Adipocyte (in vitro differentiated cells): Measurements from ENCODE around the gene CDR2L.
"Not testable (repeated sequence)": the region's sequence is repeated elsewhere in the genome, so short reads cannot be mapped to it uniquely, and the experiment has no call there.

ENCODE experiments used
- DNase-seq: peaks from one replicate; pipeline ENCODE4 v3.0.0-alpha.2; 2015; ENCODE audit warnings: low read depth
- H3K27me3 ChIP-seq: replicated peaks from 2 replicates; pipeline ENCODE4 v1.7.0; 2013; ENCODE audit warnings: mild to moderate bottlenecking, low read length, moderate library complexity; ENCODE audit not compliant: control insufficient read depth, insufficient read depth
- H3K36me3 ChIP-seq: 2 replicates; pipeline ENCODE4 v1.7.0; 2013; ENCODE audit warnings: low read length, mild to moderate bottlenecking, moderate library complexity; ENCODE audit not compliant: control insufficient read depth, insufficient read depth, severe bottlenecking
- H3K4me1 ChIP-seq: 2 replicates; pipeline ENCODE4 v1.7.0; 2013; ENCODE audit warnings: mild to moderate bottlenecking, low read length, moderate library complexity; ENCODE audit not compliant: control insufficient read depth, insufficient read depth
- H3K4me3 ChIP-seq: 2 replicates; pipeline ENCODE4 v1.7.0; 2013; ENCODE audit warnings: mild to moderate bottlenecking, low read length, moderate library complexity
- H3K9ac ChIP-seq: 2 replicates; pipeline ENCODE4 v1.7.0; 2013; ENCODE audit warnings: mild to moderate bottlenecking, low read length, moderate library complexity
- H3K9me3 ChIP-seq: 2 replicates; pipeline ENCODE4 v1.7.0; 2013; ENCODE audit warnings: mild to moderate bottlenecking, low read length, moderate library complexity; ENCODE audit not compliant: control insufficient read depth

The CDR2L gene

DNA sequence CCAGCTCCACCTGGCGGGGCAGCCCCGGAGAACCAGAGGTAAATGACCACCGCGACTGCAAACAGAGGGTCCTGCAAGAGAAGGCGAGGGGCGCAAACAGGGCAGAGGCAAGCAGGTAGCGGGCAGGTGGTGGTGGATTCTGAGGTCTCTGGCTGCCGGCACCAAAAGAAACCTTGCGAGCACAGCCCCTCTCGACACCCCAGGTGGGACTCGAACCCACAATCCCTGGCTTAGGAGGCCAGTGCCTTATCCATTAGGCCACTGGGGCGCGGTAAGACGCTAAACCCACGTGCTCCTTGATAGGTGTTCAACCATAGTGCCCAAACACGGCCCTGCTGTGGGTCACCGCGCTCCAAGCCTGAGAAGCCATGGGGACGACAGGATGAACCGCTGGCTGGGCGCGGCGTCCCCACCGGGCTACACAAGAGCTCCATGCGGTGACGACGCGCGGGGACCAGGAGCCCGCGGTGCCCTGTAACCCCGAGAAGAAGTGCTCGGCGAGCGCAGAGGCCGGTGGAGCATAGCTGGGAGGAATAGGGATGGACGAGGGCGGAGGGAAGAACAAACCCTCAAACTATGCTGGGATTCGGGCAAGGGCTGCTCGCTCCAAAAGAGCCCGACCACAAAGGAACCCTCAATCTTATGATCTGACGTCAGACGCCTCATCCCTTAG is 46.9 kb downstream of the CDR2L start:
- Histone ChIP-seq H3K4me3 (peak overlapping the region; percentile 97), H3K9me3 (peaks cover 11% of the 10 kb centered on the region), H3K4me1 (peaks cover 38% of the 10 kb centered on the region), H3K9ac (peak overlapping the region; percentile 97), H3K36me3 (peaks cover 12% of the 10 kb centered on the region), H3K27me3 (no peaks in the 10 kb centered on the region)
- peak; percentile 89 for DNase-seq

DNA sequence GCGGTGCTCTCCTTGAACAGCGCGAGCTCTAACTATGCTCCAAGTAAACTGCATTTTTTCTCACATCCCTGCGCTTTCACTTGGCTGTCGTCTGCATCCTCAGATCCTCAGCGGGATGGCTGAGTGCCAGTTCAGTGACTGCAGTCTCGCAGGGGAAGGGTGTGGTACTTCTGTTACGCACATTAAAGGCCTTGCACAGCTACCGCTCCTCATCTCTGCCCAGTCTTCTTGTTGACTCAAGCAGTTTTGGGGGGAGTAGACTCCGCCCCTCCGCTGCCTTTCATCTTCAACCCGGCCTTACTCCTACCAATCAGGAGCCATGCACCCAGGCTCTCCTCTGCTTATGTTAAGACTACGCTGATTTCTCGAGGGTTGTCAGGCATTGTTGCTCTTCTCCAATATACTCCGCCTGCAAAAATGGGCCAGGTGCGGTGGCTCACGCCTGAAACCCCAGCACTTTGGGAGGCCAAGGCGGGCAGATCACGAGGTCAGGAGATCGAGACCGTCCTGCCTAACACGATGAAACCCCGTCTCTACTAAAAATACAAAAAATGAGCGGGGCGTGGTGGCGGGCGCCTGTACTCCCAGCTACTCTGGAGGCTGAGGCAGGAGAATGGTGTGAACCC is 49.3 kb downstream of the CDR2L start:
- Histone ChIP-seq H3K9me3 (no peaks in the 10 kb centered on the region), H3K27me3 (no peaks in the 10 kb centered on the region), H3K4me3 (peak overlapping the region; percentile 50), H3K9ac (peak overlapping the region; percentile 67), H3K36me3 (peaks cover 36% of the 10 kb centered on the region), H3K4me1 (peaks cover 37% of the 10 kb centered on the region)
- DNase-seq = no peak

DNA sequence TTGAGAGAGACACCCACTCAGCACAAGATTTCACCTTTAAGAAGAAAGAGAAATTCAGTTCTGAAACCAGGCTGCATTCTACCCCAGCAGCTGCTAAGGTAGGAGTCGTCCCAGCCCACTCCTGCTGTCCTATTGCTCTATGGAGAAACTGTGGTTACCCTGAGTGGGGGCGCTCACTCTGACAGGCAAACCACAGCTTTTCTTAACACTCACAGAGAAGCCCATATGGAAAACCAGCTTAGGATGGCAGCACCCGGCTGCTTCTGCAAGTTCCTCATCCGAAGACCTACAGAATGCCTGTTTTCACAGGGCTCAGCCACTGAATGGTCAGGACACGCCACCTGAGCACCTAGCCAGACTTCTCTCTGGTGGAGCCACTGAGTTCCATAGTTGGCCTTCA is 51.8 kb downstream of the CDR2L start:
- no peak for DNase-seq
- Histone ChIP-seq H3K9me3 (no peaks in the 10 kb centered on the region), H3K4me1 (peaks cover 21% of the 10 kb centered on the region), H3K9ac (no peak overlapping the region), H3K27me3 (no peaks in the 10 kb centered on the region), H3K4me3 (no peak overlapping the region), H3K36me3 (peaks cover 43% of the 10 kb centered on the region)

DNA sequence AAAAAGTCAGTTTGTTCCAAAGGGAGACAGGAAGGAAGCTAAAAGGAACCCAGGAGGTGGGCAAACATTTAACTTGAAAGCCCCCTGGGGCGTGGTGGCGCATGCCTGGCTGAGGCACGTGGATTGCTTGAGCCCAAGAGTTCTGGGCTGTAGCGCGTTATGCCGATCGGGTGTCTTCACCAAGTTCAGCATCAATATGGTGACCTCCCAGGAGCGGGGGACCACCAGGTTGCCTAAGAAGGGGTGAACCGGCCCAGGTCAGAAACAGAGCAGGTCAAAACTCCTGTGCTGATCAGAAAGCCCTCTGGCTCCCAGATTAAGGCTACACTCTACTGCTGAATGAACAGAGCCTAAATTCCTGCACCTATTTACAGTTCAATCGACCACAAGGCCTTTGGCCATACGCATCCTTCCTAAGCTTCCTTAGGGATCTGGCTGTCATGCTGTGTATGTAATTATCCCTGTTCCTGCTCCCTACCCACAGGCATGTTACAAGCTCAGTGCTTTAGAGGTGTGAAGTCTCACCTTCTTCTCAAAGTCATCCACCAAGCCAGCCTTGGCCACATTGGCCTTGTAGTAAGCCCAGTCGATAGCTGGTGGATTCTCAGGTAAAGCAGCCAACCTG is 54.3 kb downstream of the CDR2L start:
- Histone ChIP-seq H3K27me3 (no peaks in the 10 kb centered on the region), H3K9ac (no peak overlapping the region), H3K36me3 (peaks cover 43% of the 10 kb centered on the region), H3K4me3 (no peak overlapping the region), H3K4me1 (peaks cover 9% of the 10 kb centered on the region), H3K9me3 (no peaks in the 10 kb centered on the region)
- DNase-seq = no peak

DNA sequence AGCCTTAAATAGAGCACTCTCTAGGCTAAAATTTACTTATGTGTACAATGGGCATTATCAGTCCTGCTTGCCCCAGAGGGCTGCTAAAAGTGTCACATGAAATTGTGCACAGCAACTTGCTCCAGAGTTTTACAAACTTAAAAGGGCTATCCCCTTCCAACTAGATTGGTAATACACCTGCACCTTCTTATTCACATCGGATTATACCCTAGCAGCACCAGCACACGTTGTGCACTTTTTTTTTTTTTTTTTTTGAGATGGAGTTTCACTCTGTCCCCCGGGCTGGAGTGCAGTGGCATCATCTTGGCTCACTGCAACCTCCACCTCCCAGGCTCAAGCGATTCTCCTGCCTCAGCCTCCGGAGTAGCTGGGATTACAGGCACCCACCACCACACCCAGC is 56.4 kb downstream of the CDR2L start:
- not testable (repeated sequence) for H3K4me3 ChIP-seq, H3K27me3 ChIP-seq, H3K9me3 ChIP-seq, DNase-seq, H3K9ac ChIP-seq
- Histone ChIP-seq H3K36me3 (peaks cover 37% of the 10 kb centered on the region), H3K4me1 (peaks cover 19% of the 10 kb centered on the region)

DNA sequence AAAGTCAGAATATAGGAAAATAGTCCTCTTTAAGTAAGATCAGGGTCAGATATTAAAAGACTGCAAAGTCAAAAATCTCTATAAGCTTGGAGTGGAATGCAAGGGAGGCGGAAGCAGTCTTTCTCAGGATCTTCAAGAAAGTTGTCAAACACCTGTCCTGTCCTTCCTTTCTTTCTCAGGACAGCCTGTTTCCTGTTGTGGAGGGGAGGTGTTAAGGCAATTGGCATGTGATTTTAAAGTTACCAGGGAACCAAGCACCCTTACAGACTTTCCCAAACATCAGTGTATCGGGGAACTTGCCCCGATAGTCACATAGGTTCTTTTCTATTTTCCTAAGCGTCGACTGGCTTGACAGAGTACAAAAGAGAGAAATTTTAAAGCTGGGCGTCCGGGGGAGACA is 57.3 kb downstream of the CDR2L start:
- no peak overlapping the region for H3K9ac ChIP-seq
- no peak for DNase-seq
- H3K4me1 ChIP-seq = peaks cover 25% of the 10 kb centered on the region
- no peaks in the 10 kb centered on the region for H3K27me3 ChIP-seq
- no peak overlapping the region for H3K4me3 ChIP-seq
- no peaks in the 10 kb centered on the region for H3K9me3 ChIP-seq
- H3K36me3 ChIP-seq = peaks cover 31% of the 10 kb centered on the region

DNA sequence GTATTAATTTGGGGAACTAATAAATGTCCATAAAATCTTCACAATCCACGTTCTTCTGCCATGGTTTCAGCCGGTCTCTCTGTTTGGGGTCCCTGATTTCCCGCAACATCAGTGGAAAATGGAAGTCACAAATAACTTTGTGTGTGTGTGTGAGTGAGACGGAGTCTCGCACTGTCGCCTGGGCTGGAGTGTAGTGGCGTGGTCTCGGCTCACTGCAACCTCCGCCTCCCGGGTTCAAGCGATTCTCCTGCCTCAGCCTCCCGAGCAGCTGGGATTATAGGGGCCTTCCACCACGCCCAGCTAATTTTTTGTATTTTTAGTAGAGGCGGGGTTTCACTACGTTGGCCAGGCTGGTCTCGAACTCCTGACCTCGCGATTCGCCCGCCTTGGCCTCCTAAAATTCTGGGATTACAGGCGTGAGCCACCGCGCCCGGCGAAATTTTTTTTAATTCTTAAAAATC is 58.5 kb downstream of the CDR2L start:
- Histone ChIP-seq H3K36me3 (peaks cover 28% of the 10 kb centered on the region), H3K9ac (peak overlapping the region; percentile 99), H3K4me1 (peaks cover 25% of the 10 kb centered on the region), H3K4me3 (peak overlapping the region; percentile 100)
- not testable (repeated sequence) for H3K27me3 ChIP-seq, H3K9me3 ChIP-seq
- peak; percentile 8 for DNase-seq

DNA sequence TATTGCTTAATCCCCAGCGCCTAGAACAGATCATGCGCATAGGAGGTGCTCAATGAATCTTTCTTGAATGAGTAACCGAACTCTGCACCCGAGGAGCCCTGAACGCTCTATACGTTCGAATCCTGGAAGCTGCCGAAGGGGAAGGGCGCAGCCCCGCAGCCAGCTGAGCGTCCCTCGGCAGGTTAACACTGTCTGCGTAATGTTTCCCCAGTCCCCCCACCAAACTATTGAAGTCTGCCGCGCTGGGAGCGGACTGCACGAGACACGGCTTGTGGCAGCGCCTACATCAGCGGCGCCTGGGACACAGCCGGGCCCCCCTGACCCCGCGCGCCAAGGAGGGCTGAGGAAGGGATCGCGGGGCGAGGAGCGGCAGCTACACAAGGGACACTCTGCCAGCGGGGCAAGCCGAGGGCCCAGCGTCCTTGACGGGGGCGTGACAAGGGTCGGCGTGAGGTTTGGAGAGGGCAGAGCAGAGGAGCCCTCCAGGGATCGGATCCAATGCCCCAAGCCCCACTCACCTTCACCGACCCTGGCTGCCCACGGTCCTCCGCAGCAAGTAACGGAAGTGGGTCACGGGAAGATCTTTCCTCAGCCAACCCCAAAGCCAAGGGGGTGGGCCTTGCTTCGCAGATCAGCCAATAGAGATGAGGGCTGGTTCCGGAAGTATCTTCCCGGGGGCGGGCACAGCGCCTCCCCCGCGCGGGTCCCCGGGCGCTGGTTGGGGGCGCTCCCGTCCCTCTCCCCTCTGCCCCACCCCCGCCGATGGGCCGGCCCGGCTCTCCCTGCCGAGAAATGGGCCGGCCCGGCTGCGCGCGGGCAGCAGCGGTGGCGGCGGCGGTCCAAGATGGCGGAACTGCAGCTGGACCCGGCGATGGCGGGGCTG is 59.2 kb downstream of the CDR2L start, which contains the start of the genes ATP5PD and KCTD2:
TSS of gene ATP5PD (minus strand) at position 563 of the 883 bp plus-strand sequence. CDS start 4,319 bp downstream, outside the sequence.
TSS of gene KCTD2 (plus strand) at position 819 of the 883 bp plus-strand sequence. CDS start at position 845, 26 bp downstream.
- Histone ChIP-seq H3K4me3 (peak within 1 kb of the TSS; percentile 100), H3K36me3 (peaks cover 24% of the 10 kb centered on the region), H3K27me3 (no peaks in the 10 kb centered on the region), H3K9me3 (no peaks in the 10 kb centered on the region), H3K4me1 (peaks cover 25% of the 10 kb centered on the region), H3K9ac (peak within 1 kb of the TSS; percentile 99)
- peak; percentile 98 for DNase-seq

DNA sequence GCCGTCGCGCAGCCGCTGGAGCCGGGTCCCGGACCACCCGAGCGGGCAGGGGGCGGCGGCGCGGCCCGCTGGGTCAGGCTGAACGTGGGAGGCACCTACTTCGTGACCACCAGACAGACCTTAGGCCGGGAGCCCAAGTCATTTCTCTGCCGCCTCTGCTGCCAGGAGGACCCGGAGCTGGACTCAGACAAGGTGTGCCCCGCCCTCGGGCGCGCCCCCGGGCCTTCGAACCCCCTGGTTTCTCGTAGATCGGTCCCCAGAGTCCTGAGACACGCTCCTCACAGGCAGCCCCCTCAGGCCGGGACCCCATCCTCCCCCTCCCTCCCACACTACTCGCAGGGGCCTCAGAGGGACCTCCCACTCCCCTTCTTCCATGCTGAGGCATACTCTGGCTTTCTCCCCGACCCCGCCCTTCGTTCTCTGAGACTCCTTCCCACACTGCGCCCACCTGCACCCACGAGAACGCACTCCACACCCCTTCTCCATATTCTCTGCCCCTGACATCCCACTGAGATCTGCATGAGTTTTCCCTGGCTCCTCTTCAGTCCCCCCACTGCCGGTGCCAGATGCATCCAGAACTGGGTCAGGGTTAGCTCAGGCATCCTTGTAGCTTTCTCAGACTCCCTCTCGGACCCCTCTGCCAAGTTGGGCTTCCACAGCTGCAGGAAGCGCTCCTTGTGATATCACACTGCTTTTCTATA is 60.1 kb downstream of the CDR2L start:
- Histone ChIP-seq H3K4me3 (peak overlapping the region; percentile 85), H3K9ac (peak overlapping the region; percentile 92), H3K9me3 (no peaks in the 10 kb centered on the region), H3K27me3 (no peaks in the 10 kb centered on the region), H3K36me3 (peaks cover 22% of the 10 kb centered on the region), H3K4me1 (peaks cover 25% of the 10 kb centered on the region)
- DNase-seq = peak; percentile 44

DNA sequence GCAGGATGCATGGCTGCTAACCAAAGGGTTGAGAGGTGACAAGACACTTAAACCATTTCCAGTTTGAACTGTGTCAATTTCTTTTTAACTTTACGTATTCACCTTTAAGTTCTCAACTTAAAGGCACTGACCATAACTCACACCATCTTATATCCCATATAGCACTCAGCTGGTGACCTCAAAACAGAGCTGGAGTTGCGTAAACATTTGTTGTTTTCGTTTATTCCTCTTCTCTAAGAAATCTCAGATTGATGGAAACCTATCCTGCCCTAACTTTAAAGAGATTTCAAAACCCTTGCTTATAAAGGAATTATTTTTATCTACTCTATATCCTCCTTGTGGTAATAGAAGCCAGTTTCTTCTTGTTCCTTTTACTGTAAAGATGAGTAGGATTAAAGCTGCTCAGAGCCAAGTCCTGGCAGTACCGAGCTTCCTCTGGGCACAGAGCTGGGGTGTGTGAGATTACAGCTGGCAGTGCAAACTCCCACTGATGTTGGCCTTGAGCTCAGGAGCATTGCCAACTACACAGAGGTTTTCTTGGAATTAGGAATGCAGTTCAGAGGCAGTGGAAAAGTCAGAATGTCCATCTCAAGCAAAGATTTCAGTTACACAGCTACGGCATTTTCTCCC is 60.9 kb downstream of the CDR2L start:
- Histone ChIP-seq H3K9me3 (no peaks in the 10 kb centered on the region), H3K4me3 (peak overlapping the region; percentile 85), H3K36me3 (peaks cover 29% of the 10 kb centered on the region), H3K4me1 (peaks cover 25% of the 10 kb centered on the region), H3K9ac (peak overlapping the region; percentile 92), H3K27me3 (no peaks in the 10 kb centered on the region)
- peak; percentile 59 for DNase-seq
